Esophagus squamous epithelium (tissue), 5 donors: ENCODE measurements around the gene TAS1R2. TPM values are rescaled to one million over a fixed set of nuclear protein-coding genes. Genes with fewer than 3 reads are reported as not detected.

Source experiments
- DNase-seq: peaks from one replicate; lab custom pipeline; 2025; lab: John Stamatoyannopoulos, UW
- H3K27ac ChIP-seq, 4 donors: fragments of 200-600 bp; sonication (generic); one replicate each; pipeline ENCODE4 v1.5.1; 2016 to 2019; ENCODE audit warnings: mild to moderate bottlenecking in 1 of 4
- H3K27me3 ChIP-seq, 4 donors: fragments of 200-600 bp; sonication (generic); 1 replicate in 3 of 4; 2 replicates in 1 of 4; pipeline versions ENCODE4 v1.5.1 to v1.6.0; 2017 to 2021; ENCODE audit warnings: antibody characterized with exemption in 1 of 4
- H3K36me3 ChIP-seq, 3 donors: fragments of 200-600 bp; sonication (generic); one replicate each; pipeline ENCODE4 v1.5.1; 2016 to 2019
- H3K4me1 ChIP-seq, 3 donors: fragments of 200-600 bp; sonication (generic); one replicate each; pipeline ENCODE4 v1.5.1; 2017 to 2019
- H3K4me3 ChIP-seq, 4 donors: fragments of 200-600 bp; sonication (generic); 1 replicate in 3 of 4; 2 replicates in 1 of 4; pipeline ENCODE4 v1.5.1; 2016 to 2019; ENCODE audit warnings: mild to moderate bottlenecking in 2 of 4, moderate library complexity in 1 of 4
- H3K9me3 ChIP-seq, 3 donors: fragments of 200-600 bp; sonication (generic); one replicate each; pipeline ENCODE4 v1.5.1; 2016 to 2019
- POLR2A ChIP-seq, 4 donors: fragments of 450-650 bp; IDR thresholded peaks; one replicate each; pipeline ENCODE4 v1.6.1; 2017; ENCODE audit warnings: antibody characterized with exemption in 4 of 4, mild to moderate bottlenecking in 4 of 4, moderate library complexity in 3 of 4
- WGBS, 2 donors: methylation state at CpG; one replicate each; pipeline ENCODE4 v1.1.5; 2018; 5-methylcytosine and 5-hydroxymethylcytosine counted together
- intact Hi-C: fragments of 100-400 bp; cut with DNase I; formaldehyde crosslinking; loops from one replicate; pipeline ENCODE4 v1.15.0; 2022
- total RNA-seq, 4 donors: library from RNA; depleted of rRNA; stranded (reverse); fragments of >200 nt; gene quantifications; one replicate each; pipeline ENCODE4 v1.1.0, GENCODE V29; 2016
- TF ChIP-seq, protein P1 (sequence below), 6 experiments: fragments of 450-650 bp in 4 of 6; fragments of 200-600 bp in 2 of 6; sonication (generic) in 2 of 6; IDR thresholded peaks; one replicate each; pipeline ENCODE4 v1.5.1; 2016 to 2019; ENCODE audit warnings: antibody characterized with exemption in 6 of 6, mild to moderate bottlenecking in 4 of 6, moderate library complexity in 4 of 6
- donor health status: DM: yes; HTN: yes; CAD: no.

TAS1R2 gene
- total RNA-seq, 4 donors from 2014 or later = not detected

DNA sequence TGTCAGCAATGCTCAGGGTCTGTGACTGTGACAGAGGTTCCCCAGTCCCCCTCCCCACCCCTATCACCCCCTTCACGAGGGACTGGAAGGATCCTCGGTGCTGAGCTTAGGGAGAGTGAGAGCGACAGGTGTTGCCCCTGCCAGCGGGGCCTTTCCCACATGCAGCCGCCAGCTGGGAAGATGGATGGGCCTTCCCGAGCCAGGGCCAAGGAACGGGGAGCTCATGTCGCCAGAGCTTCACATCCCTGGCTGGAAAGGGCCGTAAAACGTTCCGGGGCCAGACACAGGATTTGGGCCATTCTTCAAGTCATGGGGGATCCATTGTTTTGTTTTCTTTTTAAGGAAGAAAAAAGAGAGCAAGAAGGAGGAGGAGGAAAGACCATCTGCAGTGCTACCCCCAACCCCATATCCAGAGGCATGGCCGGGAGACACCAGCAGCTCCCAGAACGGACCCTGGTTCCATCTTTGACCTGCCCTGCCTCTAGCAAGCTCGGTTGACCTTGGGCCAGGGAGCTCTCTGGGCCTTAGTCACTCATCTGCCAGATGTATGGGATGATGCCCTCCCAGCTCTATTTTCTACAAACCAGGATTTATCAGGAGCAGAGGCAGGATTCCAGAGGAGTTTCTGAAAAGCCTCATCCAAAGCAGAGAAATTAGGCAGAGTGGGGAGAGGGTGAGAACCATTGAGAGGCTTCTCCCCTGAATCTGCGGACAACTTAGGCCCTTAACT is 54.1 kb downstream of the TAS1R2 start:
- H3K36me3 ChIP-seq = no peaks in the 10 kb centered on the region
- H3K4me1 ChIP-seq = peaks cover 0 to 8% (median 0%) of the 10 kb centered on the region in 3 donors
- H3K9me3 ChIP-seq = no peaks in the 10 kb centered on the region
- 52 to 69% methylated on average over 9 of the region's 15 CpGs for WGBS, 2 donors
- intact Hi-C loops = no loop called here
- H3K4me3 ChIP-seq = no peak overlapping the region
- no peak for TF ChIP-seq POLR2A (IDR thresholded peaks at IDR 0.05)
- TF ChIP-seq, protein P1, sequence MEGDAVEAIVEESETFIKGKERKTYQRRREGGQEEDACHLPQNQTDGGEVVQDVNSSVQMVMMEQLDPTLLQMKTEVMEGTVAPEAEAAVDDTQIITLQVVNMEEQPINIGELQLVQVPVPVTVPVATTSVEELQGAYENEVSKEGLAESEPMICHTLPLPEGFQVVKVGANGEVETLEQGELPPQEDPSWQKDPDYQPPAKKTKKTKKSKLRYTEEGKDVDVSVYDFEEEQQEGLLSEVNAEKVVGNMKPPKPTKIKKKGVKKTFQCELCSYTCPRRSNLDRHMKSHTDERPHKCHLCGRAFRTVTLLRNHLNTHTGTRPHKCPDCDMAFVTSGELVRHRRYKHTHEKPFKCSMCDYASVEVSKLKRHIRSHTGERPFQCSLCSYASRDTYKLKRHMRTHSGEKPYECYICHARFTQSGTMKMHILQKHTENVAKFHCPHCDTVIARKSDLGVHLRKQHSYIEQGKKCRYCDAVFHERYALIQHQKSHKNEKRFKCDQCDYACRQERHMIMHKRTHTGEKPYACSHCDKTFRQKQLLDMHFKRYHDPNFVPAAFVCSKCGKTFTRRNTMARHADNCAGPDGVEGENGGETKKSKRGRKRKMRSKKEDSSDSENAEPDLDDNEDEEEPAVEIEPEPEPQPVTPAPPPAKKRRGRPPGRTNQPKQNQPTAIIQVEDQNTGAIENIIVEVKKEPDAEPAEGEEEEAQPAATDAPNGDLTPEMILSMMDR (IDR thresholded peaks at IDR 0.05) = no peak
- no peak for DNase-seq
- H3K27ac ChIP-seq = no peak overlapping the region
- H3K27me3 ChIP-seq = peaks cover 0 to 48% (median 0%) of the 10 kb centered on the region in 4 donors

DNA sequence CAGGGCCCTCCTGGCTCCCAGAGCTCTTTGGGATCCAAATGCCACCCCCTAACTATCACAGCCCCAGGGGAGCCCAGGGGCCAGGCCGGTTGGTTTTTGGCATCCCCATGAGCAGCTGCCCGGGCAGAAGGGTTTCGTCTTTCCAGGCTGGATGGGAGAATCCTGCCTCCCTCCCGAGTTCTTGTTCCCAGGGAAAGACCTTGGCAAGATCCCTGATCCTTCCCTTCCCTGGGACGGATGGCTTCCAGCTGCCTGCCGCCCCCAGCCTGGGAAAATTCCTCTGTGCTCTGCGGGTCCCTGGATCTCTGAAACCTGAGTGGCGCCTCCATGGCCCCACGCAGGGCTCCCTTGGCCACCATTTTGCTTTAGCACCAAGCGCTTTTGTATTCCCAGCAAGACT is 55.6 kb downstream of the TAS1R2 start:
- Histone ChIP-seq H3K4me3 (no peak overlapping the region), H3K27me3 (peaks cover 0 to 45% (median 0%) of the 10 kb centered on the region in 4 donors), H3K9me3 (no peaks in the 10 kb centered on the region), H3K4me1 (peaks cover 0 to 8% (median 0%) of the 10 kb centered on the region in 3 donors), H3K27ac (no peak overlapping the region), H3K36me3 (no peaks in the 10 kb centered on the region)
- WGBS, 2 donors = 90% methylated on average over 2 of the region's 10 CpGs; no CpG with 5 or more reads in 1 of the 2 donors
- intact Hi-C loops = no loop called here
- no peak for DNase-seq
- TF ChIP-seq POLR2A (IDR thresholded peaks at IDR 0.05) = no peak
- TF ChIP-seq, protein P1 (IDR thresholded peaks at IDR 0.05) = no peak

GRCh38 chr1:18803151-18803791 is 56.2 kb downstream of the TAS1R2 start:
- intact Hi-C loops = no loop called here
- H3K4me1 ChIP-seq = peaks cover 0 to 8% (median 0%) of the 10 kb centered on the region in 3 donors
- TF ChIP-seq, protein P1 (IDR thresholded peaks at IDR 0.05) = no peak
- no peak for TF ChIP-seq POLR2A (IDR thresholded peaks at IDR 0.05)
- 49 to 60% methylated on average over 7 to 12 of the region's 13 CpGs for WGBS, 2 donors
- H3K4me3 ChIP-seq = no peak overlapping the region
- no peaks in the 10 kb centered on the region for H3K9me3 ChIP-seq
- no peak overlapping the region for H3K27ac ChIP-seq
- peaks cover 0 to 44% (median 0%) of the 10 kb centered on the region in 4 donors for H3K27me3 ChIP-seq
- no peak for DNase-seq
- H3K36me3 ChIP-seq = no peaks in the 10 kb centered on the region

- TF ChIP-seq, protein P1 (IDR thresholded peaks at IDR 0.05) = no peak
- TF ChIP-seq POLR2A (IDR thresholded peaks at IDR 0.05) = no peak
- WGBS, 2 donors = 80 to 85% methylated on average over 3 of the region's 3 CpGs
These were observed 57.2 kb downstream of the TAS1R2 start for GRCh38 chr1:18802231-18802630.

DNA sequence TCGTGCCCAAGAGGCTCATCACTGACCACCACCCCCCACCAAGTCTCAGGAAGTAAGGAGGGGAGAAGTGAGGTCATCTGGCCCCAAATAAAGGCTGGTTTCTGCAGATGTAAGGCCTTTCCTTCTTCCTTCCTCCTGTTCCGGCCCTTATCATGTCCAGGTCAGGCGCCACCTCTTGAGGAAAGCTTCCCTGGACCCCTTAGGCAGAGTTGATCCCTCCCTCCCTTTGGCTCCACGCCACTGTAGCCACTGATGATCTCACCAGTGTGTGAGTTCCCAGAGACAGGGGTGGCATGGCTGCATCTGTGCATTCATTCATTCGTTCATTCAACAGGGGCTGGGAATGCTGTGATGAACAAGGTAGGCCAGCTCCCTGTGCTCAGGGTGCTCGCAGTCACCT is 59.2 kb downstream of the TAS1R2 start:
- H3K9me3 ChIP-seq = no peaks in the 10 kb centered on the region
- no peaks in the 10 kb centered on the region for H3K36me3 ChIP-seq
- intact Hi-C loops = no loop called here
- WGBS, 2 donors = 70 to 88% methylated on average over 3 to 6 of the region's 6 CpGs
- TF ChIP-seq, protein P1 (IDR thresholded peaks at IDR 0.05) = no peak
- no peak for TF ChIP-seq POLR2A (IDR thresholded peaks at IDR 0.05)
- H3K27ac ChIP-seq = no peak overlapping the region
- peaks cover 0 to 41% (median 0%) of the 10 kb centered on the region in 4 donors for H3K27me3 ChIP-seq
- no peak for DNase-seq
- no peak overlapping the region for H3K4me3 ChIP-seq
- peaks cover 0 to 8% (median 0%) of the 10 kb centered on the region in 3 donors for H3K4me1 ChIP-seq

More at GRCh38 chr1:18802231-18802630, 57.2 kb downstream of the TAS1R2 start:
- no peak for DNase-seq
- Histone ChIP-seq H3K4me3 (no peak overlapping the region), H3K36me3 (no peaks in the 10 kb centered on the region), H3K9me3 (no peaks in the 10 kb centered on the region), H3K27me3 (peaks cover 0 to 34% (median 0%) of the 10 kb centered on the region in 4 donors), H3K4me1 (peaks cover 0 to 8% (median 0%) of the 10 kb centered on the region in 3 donors), H3K27ac (no peak overlapping the region)
- intact Hi-C loops = no loop called here
